ENCODE data around the gene GLP2R.
"Not testable (repeated sequence)": the region's sequence is repeated elsewhere in the genome, so short reads cannot be mapped to it uniquely, and the experiment has no call there.

Gene GLP2R

DNA sequence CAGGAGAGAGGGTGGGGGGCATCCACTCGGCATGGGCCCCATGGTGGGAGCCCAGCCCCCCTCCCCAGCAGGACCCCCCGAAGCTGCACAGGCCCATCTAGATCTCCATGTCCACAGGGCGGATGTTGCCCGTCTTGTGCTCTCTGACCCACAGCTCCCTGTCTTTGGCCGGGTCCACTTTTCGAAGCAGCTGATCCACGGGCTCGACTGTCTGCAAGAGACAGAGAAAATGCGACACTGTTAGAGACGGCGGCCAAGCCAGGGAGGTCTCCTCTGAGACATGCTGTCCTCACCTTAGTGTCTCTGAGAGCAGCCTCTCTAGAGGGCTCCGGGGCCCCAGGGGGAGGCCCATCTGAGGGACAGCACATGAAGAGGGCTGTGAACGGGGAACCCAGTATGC is 91.4 kb downstream of the GLP2R start:
- no peak for DNase-seq (ENCODE audit: low read depth)
- no peak overlapping the region for H3K4me3 ChIP-seq (ENCODE audit: low read depth, low read length)
- no peak for TF ChIP-seq MYC (IDR thresholded peaks at IDR 0.05; ENCODE audit: low read depth, low read length)
- no peak for TF ChIP-seq POLR2A (IDR thresholded peaks at IDR 0.05; ENCODE audit: extremely low read depth, insufficient read length)
- no peak for TF ChIP-seq MAX (IDR thresholded peaks at IDR 0.05; ENCODE audit: low read depth, low read length)
- no peak for TF ChIP-seq CTCF (IDR thresholded peaks at IDR 0.05; ENCODE audit: low read depth, low read length)

DNA sequence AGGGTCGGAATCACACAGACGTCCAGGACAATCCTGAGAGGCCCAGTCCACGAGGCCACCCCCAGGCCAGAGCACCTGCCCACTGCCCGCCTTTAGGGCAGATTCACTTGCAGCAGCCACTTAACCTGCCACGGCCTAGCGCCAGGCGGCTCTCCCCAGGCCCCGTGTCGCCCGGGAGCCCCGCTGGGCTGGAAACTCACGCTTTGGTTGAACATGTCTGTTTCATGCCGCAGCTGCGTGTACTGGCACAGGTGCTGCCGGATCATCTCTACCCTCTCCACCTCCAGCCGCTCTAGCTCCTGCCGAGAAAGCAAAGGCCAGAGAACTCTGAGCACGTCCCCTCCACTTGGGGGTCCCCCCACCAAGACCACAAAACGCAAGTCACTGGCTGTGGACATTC is 92.1 kb downstream of the GLP2R start:
- TF ChIP-seq MYC (IDR thresholded peaks at IDR 0.05; ENCODE audit: low read depth, low read length): no peak
- no peak for TF ChIP-seq POLR2A (IDR thresholded peaks at IDR 0.05; ENCODE audit: extremely low read depth, insufficient read length)
- TF ChIP-seq MAX (IDR thresholded peaks at IDR 0.05; ENCODE audit: low read depth, low read length): no peak
- TF ChIP-seq CTCF (IDR thresholded peaks at IDR 0.05; ENCODE audit: low read depth, low read length): no peak
- no peak overlapping the region for H3K4me3 ChIP-seq (ENCODE audit: low read depth, low read length)
- no peak for DNase-seq (ENCODE audit: low read depth)

DNA sequence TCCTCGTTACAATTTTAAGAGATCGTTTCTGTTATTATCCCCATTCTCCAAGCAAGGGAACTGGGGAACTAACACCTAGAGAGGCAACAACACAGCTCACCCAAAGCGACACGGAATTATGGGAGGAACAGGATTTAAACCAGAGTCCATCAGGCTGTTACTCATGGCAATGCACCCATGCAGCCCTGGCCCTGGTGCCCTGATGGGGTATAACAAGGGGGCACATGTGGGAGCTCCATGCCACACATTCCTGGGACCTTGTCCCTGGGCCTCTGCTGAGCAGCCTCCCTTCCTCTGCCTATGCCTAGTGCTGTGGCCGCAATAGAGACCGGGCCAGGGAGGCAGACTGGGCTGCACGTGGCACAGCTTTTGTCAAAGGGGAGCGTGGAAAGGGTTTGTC is 92.6 kb downstream of the GLP2R start:
- TF ChIP-seq CTCF (IDR thresholded peaks at IDR 0.05; ENCODE audit: low read depth, low read length): no peak
- no peak for TF ChIP-seq MYC (IDR thresholded peaks at IDR 0.05; ENCODE audit: low read depth, low read length)
- no peak overlapping the region for H3K4me3 ChIP-seq (ENCODE audit: low read depth, low read length)
- DNase-seq (ENCODE audit: low read depth): no peak

DNA sequence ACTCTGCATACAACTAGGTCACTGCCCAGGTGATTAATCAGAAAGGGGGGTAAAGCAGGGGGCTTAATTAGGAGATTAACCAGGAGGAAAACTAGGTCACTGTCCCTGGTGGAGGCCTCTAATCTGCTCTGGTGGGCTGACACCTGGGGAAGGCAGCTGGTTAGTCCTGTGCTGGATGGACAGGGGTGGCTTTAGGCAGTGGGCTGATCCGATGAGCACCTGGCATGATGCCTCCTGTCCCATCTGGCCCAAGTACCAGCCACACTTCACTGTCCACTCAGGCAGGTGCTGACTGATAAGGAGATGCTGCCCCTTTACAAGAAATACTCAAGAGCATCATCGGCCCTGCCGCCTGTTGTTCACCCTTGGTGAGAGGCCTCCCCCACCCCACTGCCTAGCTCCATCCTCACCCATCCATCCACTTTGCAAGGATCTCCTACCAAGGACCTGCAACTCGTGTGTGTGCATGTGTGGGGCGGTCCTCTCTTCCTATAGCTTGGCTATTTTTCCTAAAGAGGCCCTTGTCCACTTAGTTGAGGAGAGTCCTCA is 93.2 kb downstream of the GLP2R start:
- DNase-seq (ENCODE audit: low read depth): no peak
- TF ChIP-seq MAX (IDR thresholded peaks at IDR 0.05; ENCODE audit: low read depth, low read length) (no peak), POLR2A (IDR thresholded peaks at IDR 0.05; ENCODE audit: extremely low read depth, insufficient read length) (no peak), MYC (IDR thresholded peaks at IDR 0.05; ENCODE audit: low read depth, low read length) (no peak), CTCF (IDR thresholded peaks at IDR 0.05; ENCODE audit: low read depth, low read length) (no peak)
- no peak overlapping the region for H3K4me3 ChIP-seq (ENCODE audit: low read depth, low read length)

DNA sequence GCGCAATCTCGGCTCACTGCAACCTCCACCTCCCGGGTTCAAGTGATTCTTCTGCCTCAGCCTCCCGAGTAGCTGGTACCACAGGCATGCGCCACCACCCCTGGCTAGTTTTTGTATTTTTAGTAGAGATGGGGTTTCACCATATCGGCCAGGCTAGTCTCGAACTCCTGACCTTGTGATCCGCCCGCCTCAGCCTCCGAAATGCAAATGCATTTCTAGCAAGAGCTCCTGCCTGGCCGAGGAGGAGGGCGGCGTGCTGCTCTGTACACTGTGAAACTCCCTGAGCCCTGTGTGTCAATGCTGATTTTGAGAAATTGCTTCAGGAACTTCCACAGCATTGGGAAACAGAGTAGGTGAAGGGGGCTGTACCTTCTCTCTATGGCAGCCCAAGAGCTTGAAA is 95.5 kb downstream of the GLP2R start:
- H3K4me3 ChIP-seq (ENCODE audit: low read depth, low read length); DNase-seq (ENCODE audit: low read depth): not testable (repeated sequence)

- H3K4me3 ChIP-seq (ENCODE audit: low read depth, low read length): no peak overlapping the region
- TF ChIP-seq MAX (IDR thresholded peaks at IDR 0.05; ENCODE audit: low read depth, low read length) (no peak), MYC (IDR thresholded peaks at IDR 0.05; ENCODE audit: low read depth, low read length) (no peak), POLR2A (IDR thresholded peaks at IDR 0.05; ENCODE audit: extremely low read depth, insufficient read length) (no peak), CTCF (IDR thresholded peaks at IDR 0.05; ENCODE audit: low read depth, low read length) (no peak)
- no peak for DNase-seq (ENCODE audit: low read depth)
Observed at GRCh38 chr17:9922012-9922848, 96.5 kb downstream of the GLP2R start.

Data from NB4 (cell line).